BLaER1 (cell line): ENCODE measurements around the gene HK3.

Experiments
- H3K27ac ChIP-seq: shearing (Covaris generic); formaldehyde crosslinking; 2 replicates; pipeline ENCODE4 v1.8.1; 2022
- H3K27me3 ChIP-seq: shearing (Covaris generic); formaldehyde crosslinking; 2 replicates; pipeline ENCODE4 v1.8.1; 2022
- H3K36me3 ChIP-seq: shearing (Covaris generic); formaldehyde crosslinking; 2 replicates; pipeline ENCODE4 v1.8.1; 2022
- H3K4me1 ChIP-seq: shearing (Covaris generic); formaldehyde crosslinking; 2 replicates; pipeline ENCODE4 v1.8.1; 2022
- H3K4me2 ChIP-seq: shearing (Covaris generic); formaldehyde crosslinking; 2 replicates; pipeline ENCODE4 v1.8.1; 2022
- H3K4me3 ChIP-seq: shearing (Covaris generic); formaldehyde crosslinking; 2 replicates; pipeline ENCODE4 v1.8.1; 2022
- H3K9ac ChIP-seq: shearing (Covaris generic); formaldehyde crosslinking; 2 replicates; pipeline ENCODE4 v1.8.1; 2022
- H3K9me3 ChIP-seq: shearing (Covaris generic); formaldehyde crosslinking; 2 replicates; pipeline ENCODE4 v1.8.1; 2022
- H4K20me1 ChIP-seq: shearing (Covaris generic); formaldehyde crosslinking; 2 replicates; pipeline ENCODE4 v1.8.1; 2022
- Cebpa-rat ChIP-seq: shearing (Covaris generic); IDR thresholded peaks from 2 replicates; pipeline ENCODE4 v1.8.1; 2022

The HK3 gene

GRCh38 chr5:176870110-176870591 is 29.0 kb downstream of the HK3 start:
- H3K4me2 ChIP-seq = no peak overlapping the region
- H3K9me3 ChIP-seq = peaks cover 25% of the 10 kb centered on the region; the same call in 1 of the 2 replicates

GRCh38 chr5:176869501-176870109 is 29.5 kb downstream of the HK3 start:
- Histone ChIP-seq H3K4me3 (no peak overlapping the region), H3K9me3 (peaks cover 25% of the 10 kb centered on the region; the same call in 1 of the 2 replicates), H3K4me1 (peaks cover 8% of the 10 kb centered on the region; the same call in 1 of the 2 replicates), H3K27me3 (peaks cover 64% of the 10 kb centered on the region), H3K4me2 (no peak overlapping the region), H4K20me1 (peaks cover 33% of the 10 kb centered on the region), H3K36me3 (no peaks in the 10 kb centered on the region), H3K27ac (no peak overlapping the region), H3K9ac (no peak overlapping the region)
- no peak for TF ChIP-seq Cebpa-rat

More at GRCh38 chr5:176870110-176870591, 29.0 kb downstream of the HK3 start:
- Histone ChIP-seq H3K27me3 (peaks cover 64% of the 10 kb centered on the region), H3K36me3 (no peaks in the 10 kb centered on the region), H4K20me1 (peaks cover 27% of the 10 kb centered on the region), H3K4me1 (peaks cover 8% of the 10 kb centered on the region; the same call in 1 of the 2 replicates), H3K4me3 (no peak overlapping the region), H3K9ac (no peak overlapping the region), H3K27ac (no peak overlapping the region)
- no peak for TF ChIP-seq Cebpa-rat

- Histone ChIP-seq H3K9me3 (peaks cover 25% of the 10 kb centered on the region; the same call in 1 of the 2 replicates), H3K4me3 (no peak overlapping the region), H3K4me2 (no peak overlapping the region), H3K9ac (no peak overlapping the region), H3K36me3 (no peaks in the 10 kb centered on the region), H3K4me1 (peaks cover 6% of the 10 kb centered on the region; the same call in 1 of the 2 replicates), H4K20me1 (peaks cover 41% of the 10 kb centered on the region), H3K27me3 (peaks cover 64% of the 10 kb centered on the region), H3K27ac (no peak overlapping the region)
- no peak for TF ChIP-seq Cebpa-rat
These were observed 30.4 kb downstream of the HK3 start for GRCh38 chr5:176868731-176869130.

GRCh38 chr5:176868126-176868525 is 31.0 kb downstream of the HK3 start:
- peaks cover 45% of the 10 kb centered on the region for H4K20me1 ChIP-seq
- H3K4me1 ChIP-seq = peaks cover 3% of the 10 kb centered on the region
- H3K36me3 ChIP-seq = no peaks in the 10 kb centered on the region
- H3K9me3 ChIP-seq = peaks cover 25% of the 10 kb centered on the region; the same call in 1 of the 2 replicates
- no peak for TF ChIP-seq Cebpa-rat
- peaks cover 64% of the 10 kb centered on the region for H3K27me3 ChIP-seq
- no peak overlapping the region for H3K4me2 ChIP-seq
- H3K27ac ChIP-seq = no peak overlapping the region
- H3K9ac ChIP-seq = no peak overlapping the region
- H3K4me3 ChIP-seq = no peak overlapping the region

- Histone ChIP-seq H3K27me3 (peaks cover 77% of the 10 kb centered on the region), H3K4me2 (no peak overlapping the region), H3K9ac (no peak overlapping the region), H3K27ac (no peak overlapping the region), H3K4me1 (peaks cover 16% of the 10 kb centered on the region), H3K9me3 (peaks cover 25% of the 10 kb centered on the region; the same call in 1 of the 2 replicates), H3K36me3 (no peaks in the 10 kb centered on the region), H4K20me1 (peaks cover 58% of the 10 kb centered on the region), H3K4me3 (no peak overlapping the region)
- TF ChIP-seq Cebpa-rat = no peak
These were observed 32.3 kb downstream of the HK3 start for GRCh38 chr5:176866707-176867310.

GRCh38 chr5:176865964-176866363 is 33.2 kb downstream of the HK3 start:
- peaks cover 86% of the 10 kb centered on the region for H3K27me3 ChIP-seq
- peaks cover 22% of the 10 kb centered on the region for H3K4me1 ChIP-seq

GRCh38 chr5:176864755-176865154 is 34.4 kb downstream of the HK3 start:
- TF ChIP-seq Cebpa-rat = no peak
- Histone ChIP-seq H3K4me1 (peaks cover 22% of the 10 kb centered on the region), H3K9ac (no peak overlapping the region), H3K27ac (no peak overlapping the region), H3K4me2 (no peak overlapping the region), H4K20me1 (peaks cover 72% of the 10 kb centered on the region), H3K9me3 (peaks cover 14% of the 10 kb centered on the region; the same call in 1 of the 2 replicates), H3K4me3 (no peak overlapping the region), H3K27me3 (peaks cover 93% of the 10 kb centered on the region), H3K36me3 (no peaks in the 10 kb centered on the region)

More at GRCh38 chr5:176865964-176866363, 33.2 kb downstream of the HK3 start:
- no peak for TF ChIP-seq Cebpa-rat
- Histone ChIP-seq H3K4me3 (no peak overlapping the region), H4K20me1 (peaks cover 66% of the 10 kb centered on the region), H3K27ac (no peak overlapping the region), H3K36me3 (no peaks in the 10 kb centered on the region), H3K4me2 (no peak overlapping the region), H3K9ac (no peak overlapping the region), H3K9me3 (peaks cover 25% of the 10 kb centered on the region; the same call in 1 of the 2 replicates)

- Histone ChIP-seq H3K9me3 (peaks cover 6% of the 10 kb centered on the region; the same call in 1 of the 2 replicates), H3K27me3 (peaks cover 89% of the 10 kb centered on the region), H3K9ac (no peak overlapping the region), H3K36me3 (no peaks in the 10 kb centered on the region), H3K4me3 (no peak overlapping the region), H3K4me2 (no peak overlapping the region), H4K20me1 (peaks cover 72% of the 10 kb centered on the region), H3K4me1 (peaks cover 22% of the 10 kb centered on the region), H3K27ac (no peak overlapping the region)
- no peak for TF ChIP-seq Cebpa-rat
These were observed 35.4 kb downstream of the HK3 start for GRCh38 chr5:176863765-176864098.

GRCh38 chr5:176863041-176863764 is 35.9 kb downstream of the HK3 start:
- H3K27ac ChIP-seq = no peak overlapping the region

More at GRCh38 chr5:176863041-176863764, 35.9 kb downstream of the HK3 start:
- Histone ChIP-seq H3K4me3 (peak overlapping the region; percentile 37), H3K36me3 (no peaks in the 10 kb centered on the region), H3K4me2 (peak overlapping the region; percentile 73), H3K4me1 (peaks cover 22% of the 10 kb centered on the region), H3K9ac (no peak overlapping the region), H3K27me3 (peaks cover 86% of the 10 kb centered on the region), H3K9me3 (0 out of 2 replicates have a peak, but pooled peaks cover under 1% of the 10 kb centered on the region), H4K20me1 (peaks cover 72% of the 10 kb centered on the region)
- no peak for TF ChIP-seq Cebpa-rat
